A673 (cell line): Measurements from ENCODE around the gene CAMK1D. TPM values are rescaled to one million over a fixed set of nuclear protein-coding genes. Genes with fewer than 3 reads are reported as not detected.

ENCODE experiments used
- BruUV-seq: library from RNA; stranded (reverse); fragments of 400-500 nt; replicated peaks from 2 replicates; lab custom pipeline; 2021; lab: Mats Ljungman, UMichigan
- CTCF ChIA-PET: fragments of 300-600 bp; sonication (Branson Sonifier 250); formaldehyde crosslinking; loops from one replicate; lab custom pipeline; 2022; ENCODE audit warnings: antibody characterized with exemption; lab: Charles Lee
- POLR2A ChIA-PET: fragments of 300-600 bp; sonication (Branson Sonifier 250); formaldehyde crosslinking; loops from one replicate; lab custom pipeline; 2022; ENCODE audit warnings: antibody characterized with exemption; ENCODE audit not compliant: low non-redundant PET; lab: Charles Lee
- DNase-seq: peaks from one replicate; pipeline ENCODE4 v3.0.0-alpha.2; 2015; ENCODE audit warnings: low spot score
- H3K27ac ChIP-seq: fragments of 200-600 bp; sonication (generic); 2 replicates; pipeline ENCODE4 v1.5.1; 2016; ENCODE audit warnings: mixed run types, low read depth, mild to moderate bottlenecking, mixed read lengths, antibody characterized with exemption, low read length; ENCODE audit not compliant: poor library complexity, severe bottlenecking
- H3K27me3 ChIP-seq: fragments of 200-600 bp; sonication (generic); replicated peaks from 2 replicates; pipeline ENCODE4 v1.6.1; 2017; ENCODE audit warnings: mixed run types, low read depth, mild to moderate bottlenecking, mixed read lengths, antibody characterized with exemption, low read length; ENCODE audit not compliant: insufficient read depth, poor library complexity
- H3K36me3 ChIP-seq: fragments of 200-600 bp; sonication (generic); 2 replicates; pipeline ENCODE4 v1.6.1; 2016; ENCODE audit warnings: mixed run types, mild to moderate bottlenecking, mixed read lengths, antibody characterized with exemption, low read length; ENCODE audit not compliant: insufficient read depth, poor library complexity, severe bottlenecking
- H3K4me1 ChIP-seq: fragments of 200-600 bp; sonication (generic); 2 replicates; pipeline ENCODE4 v1.6.1; 2017; ENCODE audit warnings: mixed run types, mild to moderate bottlenecking, mixed read lengths, antibody characterized with exemption, low read length; ENCODE audit not compliant: insufficient read depth, poor library complexity, severe bottlenecking
- H3K4me3 ChIP-seq: fragments of 200-600 bp; sonication (generic); 2 replicates; pipeline ENCODE4 v1.5.1; 2016; ENCODE audit warnings: low read depth, mixed run types, mild to moderate bottlenecking, mixed read lengths, low read length; ENCODE audit not compliant: poor library complexity, severe bottlenecking
- H3K9me3 ChIP-seq: fragments of 200-600 bp; sonication (generic); 2 replicates; pipeline ENCODE4 v1.6.1; 2016; ENCODE audit warnings: mixed run types, low read depth, mild to moderate bottlenecking, mixed read lengths, antibody characterized with exemption, low read length; ENCODE audit not compliant: poor library complexity, severe bottlenecking
- CTCF ChIP-seq: fragments of 300-800, 200-600 bp; sonication (generic); conservative IDR thresholded peaks from 2 replicates; pipeline ENCODE4 v1.5.1; 2017; ENCODE audit warnings: low read depth, mild to moderate bottlenecking, antibody characterized with exemption, low read length, moderate library complexity, mixed read lengths
- EZH2 ChIP-seq: fragments of 200-600 bp; sonication (generic); IDR thresholded peaks from 2 replicates; pipeline ENCODE4 v1.6.1; 2017; ENCODE audit warnings: borderline replicate concordance, low read depth, mild to moderate bottlenecking, mixed read lengths, antibody characterized with exemption, low read length; ENCODE audit not compliant: poor library complexity, severe bottlenecking
- intact Hi-C: fragments of 100-400 bp; cut with micrococcal nuclease; formaldehyde crosslinking; loops from one replicate; pipeline ENCODE4 v1.10.0; 2022; ENCODE audit not compliant: unreplicated experiment
- total RNA-seq: library from RNA; stranded (reverse); gene quantifications from 2 replicates; pipeline ENCODE4 v1.2.3, GENCODE V29; 2021

The CAMK1D gene
- total RNA-seq, 1 experiment from 2014 or later = 23.7 TPM

- CTCF ChIA-PET = no interaction called here
- no peaks in the 10 kb centered on the region for H3K36me3 ChIP-seq
- DNase-seq = no peak
- no peaks in the 10 kb centered on the region for H3K4me1 ChIP-seq
- POLR2A ChIA-PET = no interaction called here
- H3K27me3 ChIP-seq = no peaks in the 10 kb centered on the region
- no peak overlapping the region for H3K27ac ChIP-seq
- H3K9me3 ChIP-seq = no peaks in the 10 kb centered on the region
- H3K4me3 ChIP-seq = no peak overlapping the region
- BruUV-seq = no TSS peak
- intact Hi-C loops = no loop called here
- TF ChIP-seq EZH2 (no peak), CTCF (no peak)
These were observed 81.1 kb downstream of the CAMK1D start for GRCh38 chr10:12430406-12430982.

DNA sequence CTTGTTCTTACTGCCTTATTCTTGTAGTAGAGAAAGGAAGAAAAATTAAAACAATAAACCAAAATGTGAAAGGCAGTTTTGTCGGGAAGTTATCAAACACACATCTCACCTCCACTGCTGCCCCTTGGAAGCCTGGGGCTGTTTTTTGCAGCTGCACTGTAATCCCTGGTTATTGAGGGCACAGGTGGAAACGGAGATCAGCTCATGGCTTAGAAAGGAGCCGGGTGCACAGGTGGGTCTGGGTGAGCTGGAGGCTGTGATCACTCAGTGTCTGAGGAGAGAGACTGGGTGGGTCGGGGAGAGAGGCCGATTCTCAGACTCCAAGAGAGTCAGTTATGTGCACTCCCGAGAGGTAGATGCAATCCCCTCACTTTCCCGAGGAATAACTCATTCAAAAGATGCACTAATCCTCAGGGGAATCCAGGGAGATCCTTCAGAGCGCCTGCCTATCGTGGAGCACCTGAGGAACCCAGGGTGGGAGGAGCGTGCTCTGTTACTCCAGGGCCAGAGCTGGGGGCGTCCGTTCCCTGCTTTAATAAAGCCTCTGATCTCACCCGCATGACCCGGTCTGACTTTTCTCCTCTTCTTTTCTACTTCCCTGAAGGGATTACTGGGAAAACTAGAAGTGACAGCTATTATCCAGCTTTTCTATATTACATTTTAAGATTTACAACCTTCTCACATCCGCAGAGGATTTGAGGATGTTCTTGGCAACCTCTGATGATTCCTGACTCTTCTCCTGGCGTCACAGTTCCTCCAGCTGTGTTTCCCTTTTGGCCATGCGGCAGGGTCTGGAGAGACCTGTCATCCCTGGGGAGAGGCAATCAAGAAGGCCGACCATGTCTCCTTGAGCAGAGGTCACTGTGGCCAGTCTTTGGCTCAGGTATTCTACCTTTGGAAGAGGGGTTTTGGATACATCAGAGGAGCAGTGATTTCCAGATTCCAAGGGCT is 82.1 kb downstream of the CAMK1D start:
- H3K27ac ChIP-seq = no peak overlapping the region
- ChIA-PET POLR2A (no interaction called here), CTCF (no interaction called here)
- no peaks in the 10 kb centered on the region for H3K9me3 ChIP-seq
- DNase-seq = no peak
- no TSS peak for BruUV-seq
- H3K4me1 ChIP-seq = no peaks in the 10 kb centered on the region
- H3K4me3 ChIP-seq = no peak overlapping the region
- TF ChIP-seq EZH2 = no peak
- no peak for TF ChIP-seq CTCF
- no peaks in the 10 kb centered on the region for H3K27me3 ChIP-seq
- H3K36me3 ChIP-seq = no peaks in the 10 kb centered on the region
- intact Hi-C loops = no loop called here

DNA sequence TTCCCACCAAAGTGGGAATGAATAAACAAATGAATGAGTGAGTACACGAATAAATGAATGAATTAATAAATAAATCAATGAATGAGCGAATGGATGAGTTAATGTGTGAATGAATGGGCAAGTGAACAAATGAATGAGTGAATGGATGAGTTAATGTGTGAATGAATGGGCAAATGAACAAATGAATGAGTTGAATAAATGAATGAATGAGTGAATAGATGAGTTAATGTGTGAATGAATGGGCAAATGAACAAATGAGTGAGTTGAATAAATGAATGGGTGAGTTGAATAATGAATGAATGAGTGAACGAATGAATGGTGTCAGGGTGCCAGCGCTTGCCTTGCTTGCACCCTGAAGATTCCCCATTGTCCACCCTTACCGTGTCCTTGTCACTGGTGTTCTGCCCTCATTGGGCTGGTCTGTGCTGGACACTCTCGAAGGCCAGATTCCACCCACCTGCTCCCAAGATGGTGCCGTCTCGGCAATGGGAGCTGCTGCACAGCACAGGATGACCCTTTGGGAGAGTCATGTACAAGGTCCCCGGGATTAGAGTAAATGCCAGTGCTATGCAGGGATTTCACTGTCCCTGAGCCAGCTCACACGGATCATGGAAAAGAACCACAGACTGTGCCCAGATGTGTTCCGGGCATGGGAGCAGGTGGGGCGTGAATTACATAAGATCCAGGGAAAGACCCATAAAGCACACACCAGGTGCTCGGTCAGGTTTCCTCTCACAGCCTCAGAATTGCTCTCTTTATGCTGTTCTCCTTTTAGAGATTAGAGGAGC is 83.2 kb downstream of the CAMK1D start:
- POLR2A ChIA-PET = no interaction called here
- TF ChIP-seq EZH2 (no peak), CTCF (no peak)
- H3K9me3 ChIP-seq = no peaks in the 10 kb centered on the region
- H3K27me3 ChIP-seq = no peaks in the 10 kb centered on the region
- DNase-seq = no peak
- H3K27ac ChIP-seq = no peak overlapping the region
- no peak overlapping the region for H3K4me3 ChIP-seq
- H3K36me3 ChIP-seq = no peaks in the 10 kb centered on the region
- intact Hi-C loops = no loop called here
- no peaks in the 10 kb centered on the region for H3K4me1 ChIP-seq
- CTCF ChIA-PET = no interaction called here
- BruUV-seq = no TSS peak
